Epithelial cell of proximal tubule (primary cell): ENCODE results near the gene VOPP1. TPM values are rescaled to one million over a fixed set of nuclear protein-coding genes. Genes with fewer than 3 reads are reported as not detected.
"Not testable (repeated sequence)": the region's sequence is repeated elsewhere in the genome, so short reads cannot be mapped to it uniquely, and the experiment has no call there.

Experiments
- DNase-seq: peaks from one replicate; pipeline ENCODE4 v3.0.0-alpha.2; 2011; ENCODE audit warnings: low read depth
- H3K4me3 ChIP-seq: 2 replicates; pipeline ENCODE4 v1.5.1; 2011; ENCODE audit warnings: low read depth, mild to moderate bottlenecking, low read length
- total RNA-seq: library from RNA; depleted of rRNA; stranded (reverse); fragments of >200 nt; gene quantifications from 2 replicates; pipeline ENCODE4 v1.2.3, GENCODE V29; 2015
- TF ChIP-seq, protein P1 (sequence below): conservative IDR thresholded peaks from 2 replicates; pipeline ENCODE4 v1.5.1; 2012; ENCODE audit warnings: low read depth, mild to moderate bottlenecking, low read length

Gene VOPP1
- total RNA-seq, 1 donor from 2014 or later = 98.3 TPM

DNA sequence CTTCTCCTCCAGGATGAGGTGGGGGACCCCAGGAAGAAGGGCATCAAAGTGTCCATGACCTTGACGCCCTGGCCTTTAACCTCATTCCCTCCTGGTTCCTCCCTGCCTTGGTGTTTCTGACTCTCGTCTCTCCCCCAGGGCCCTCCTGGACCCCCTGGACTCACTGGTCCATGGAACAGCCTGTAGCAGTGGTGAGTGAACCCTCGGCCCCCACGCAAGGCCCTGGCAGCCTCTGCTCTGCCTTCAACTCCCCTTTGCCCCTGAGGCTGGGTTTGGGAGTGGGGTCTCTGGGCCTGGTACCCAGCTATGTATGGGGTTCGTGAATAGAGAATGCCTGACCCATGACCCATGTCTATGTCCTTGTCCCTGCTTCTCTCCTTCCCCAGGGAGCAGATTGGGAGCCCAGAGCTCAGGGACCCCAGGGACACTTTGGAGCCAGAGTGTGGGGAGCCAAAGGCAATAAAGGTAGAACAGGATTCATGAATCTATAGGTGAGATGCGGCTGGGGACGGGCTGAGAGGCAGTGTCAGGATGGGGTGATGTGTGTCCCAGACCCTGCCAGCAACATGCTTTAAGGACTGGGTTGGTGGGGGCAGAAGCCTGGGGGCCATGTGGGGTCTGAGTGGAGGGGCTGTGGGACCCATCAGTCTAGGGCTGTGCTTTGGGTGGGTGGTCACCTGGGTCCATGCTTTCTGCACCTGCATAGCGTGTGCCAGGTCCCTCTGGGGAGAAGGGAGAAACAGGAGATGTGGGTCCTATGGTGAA, 18.4 kb upstream of the VOPP1 start:
- DNase-seq = no peak
- TF ChIP-seq, protein P1, sequence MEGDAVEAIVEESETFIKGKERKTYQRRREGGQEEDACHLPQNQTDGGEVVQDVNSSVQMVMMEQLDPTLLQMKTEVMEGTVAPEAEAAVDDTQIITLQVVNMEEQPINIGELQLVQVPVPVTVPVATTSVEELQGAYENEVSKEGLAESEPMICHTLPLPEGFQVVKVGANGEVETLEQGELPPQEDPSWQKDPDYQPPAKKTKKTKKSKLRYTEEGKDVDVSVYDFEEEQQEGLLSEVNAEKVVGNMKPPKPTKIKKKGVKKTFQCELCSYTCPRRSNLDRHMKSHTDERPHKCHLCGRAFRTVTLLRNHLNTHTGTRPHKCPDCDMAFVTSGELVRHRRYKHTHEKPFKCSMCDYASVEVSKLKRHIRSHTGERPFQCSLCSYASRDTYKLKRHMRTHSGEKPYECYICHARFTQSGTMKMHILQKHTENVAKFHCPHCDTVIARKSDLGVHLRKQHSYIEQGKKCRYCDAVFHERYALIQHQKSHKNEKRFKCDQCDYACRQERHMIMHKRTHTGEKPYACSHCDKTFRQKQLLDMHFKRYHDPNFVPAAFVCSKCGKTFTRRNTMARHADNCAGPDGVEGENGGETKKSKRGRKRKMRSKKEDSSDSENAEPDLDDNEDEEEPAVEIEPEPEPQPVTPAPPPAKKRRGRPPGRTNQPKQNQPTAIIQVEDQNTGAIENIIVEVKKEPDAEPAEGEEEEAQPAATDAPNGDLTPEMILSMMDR = no peak
- no peak overlapping the region for H3K4me3 ChIP-seq

DNA sequence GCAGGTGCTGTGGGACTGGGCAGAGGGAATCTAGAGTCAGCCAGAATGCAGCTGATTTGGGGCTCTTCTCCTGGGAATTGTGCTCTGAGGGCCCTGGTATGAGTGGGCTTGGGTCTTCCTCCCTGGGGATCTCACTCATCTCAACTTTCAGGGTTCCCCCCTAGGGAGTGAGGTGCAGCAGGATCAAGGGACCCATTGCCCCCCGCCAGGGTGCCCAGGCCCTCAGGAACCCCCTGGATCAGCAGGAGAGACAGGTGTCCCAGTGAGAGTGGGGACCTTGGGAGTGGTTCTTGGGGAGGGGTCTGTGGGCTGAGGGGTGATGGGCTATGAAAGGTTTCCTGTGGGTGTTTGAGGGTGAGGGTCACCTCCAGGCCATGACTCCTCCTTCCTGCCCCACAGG, 17.6 kb upstream of the VOPP1 start:
- H3K4me3 ChIP-seq = no peak overlapping the region
- TF ChIP-seq, protein P1 = no peak
- no peak for DNase-seq

DNA sequence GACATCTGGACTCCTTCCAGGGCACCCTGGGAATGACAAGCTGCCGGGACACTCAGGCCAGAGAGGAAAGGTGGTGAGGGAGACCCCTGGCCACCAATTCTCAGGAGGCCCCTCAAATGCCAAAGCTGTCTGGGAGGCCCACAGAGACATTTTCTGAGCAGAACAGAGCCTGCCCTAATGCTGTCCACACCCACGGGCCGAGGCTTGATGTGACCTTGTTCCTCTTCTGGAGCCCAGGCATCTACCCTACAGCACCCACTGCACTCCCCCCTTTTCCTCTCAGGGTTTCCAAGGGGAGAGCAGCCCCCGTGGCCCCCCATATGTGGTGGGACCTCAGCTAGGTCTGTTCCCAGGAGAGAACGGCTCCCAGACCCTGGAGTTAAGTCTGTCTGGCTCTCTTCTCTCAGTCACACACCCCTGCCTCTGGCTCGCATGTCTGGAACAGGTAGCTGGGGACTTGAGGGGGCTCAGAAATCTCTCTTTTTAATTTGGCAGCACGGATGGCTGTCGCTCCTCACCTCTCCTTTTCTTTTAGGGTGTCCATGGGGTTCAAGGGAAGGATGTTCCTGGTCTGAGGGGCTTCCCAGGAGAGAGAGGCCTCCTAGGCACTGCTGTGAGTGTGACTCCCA, 16.8 kb upstream of the VOPP1 start:
- TF ChIP-seq, protein P1 = no peak
- no peak overlapping the region for H3K4me3 ChIP-seq
- no peak for DNase-seq

DNA sequence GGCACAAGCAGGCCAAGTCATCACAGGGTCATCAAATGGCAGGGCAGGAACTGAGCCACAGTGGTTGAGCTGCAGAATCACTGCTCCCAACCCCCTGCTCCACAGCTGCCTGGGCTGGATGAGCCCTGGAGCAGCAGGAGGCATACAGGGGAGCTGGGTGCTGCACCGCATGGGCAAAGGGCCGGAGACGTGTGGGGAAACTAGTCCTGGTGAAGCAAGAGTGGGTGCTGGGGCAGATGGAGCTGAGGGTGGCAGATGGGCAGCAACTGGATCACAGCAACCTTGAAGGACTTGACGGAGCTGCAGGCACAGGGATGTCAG, 16.0 kb upstream of the VOPP1 start:
- TF ChIP-seq, protein P1 = no peak
- H3K4me3 ChIP-seq = no peak overlapping the region
- DNase-seq = no peak

DNA sequence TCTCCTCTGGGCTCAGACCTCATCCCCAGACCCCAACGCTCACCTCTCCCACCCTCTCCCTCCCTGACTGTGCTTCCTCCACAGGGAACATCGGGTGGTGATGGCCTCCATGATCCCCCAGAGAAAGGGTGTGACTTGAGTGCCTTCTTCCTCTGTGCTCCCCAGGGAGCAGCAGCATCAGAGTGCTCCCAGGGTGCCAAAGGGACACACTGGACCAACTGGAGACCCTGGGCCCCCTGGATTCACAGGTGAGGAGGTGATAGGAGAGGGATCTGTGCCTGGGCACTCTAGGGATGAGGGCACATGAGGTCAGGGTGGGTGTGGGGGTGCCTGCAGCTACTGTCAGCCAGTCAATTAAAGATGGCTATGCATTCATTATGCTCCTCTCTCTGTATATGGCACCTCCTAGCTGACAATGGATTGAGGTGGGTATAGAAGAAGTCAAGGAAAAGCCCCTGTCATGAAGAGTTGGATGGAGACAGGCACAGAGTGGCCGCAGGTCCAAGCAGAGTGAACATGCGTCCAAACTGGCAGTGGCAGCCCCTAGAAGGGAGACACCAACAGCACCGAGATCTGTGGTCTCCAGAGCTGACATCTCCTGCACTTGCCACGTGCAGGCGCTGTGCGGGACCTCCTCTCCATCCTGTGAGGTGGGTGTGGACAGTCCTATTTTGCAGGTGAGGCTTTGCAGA, 15.5 kb upstream of the VOPP1 start:
- TF ChIP-seq, protein P1 = no peak
- H3K4me3 ChIP-seq = no peak overlapping the region
- no peak for DNase-seq

DNA sequence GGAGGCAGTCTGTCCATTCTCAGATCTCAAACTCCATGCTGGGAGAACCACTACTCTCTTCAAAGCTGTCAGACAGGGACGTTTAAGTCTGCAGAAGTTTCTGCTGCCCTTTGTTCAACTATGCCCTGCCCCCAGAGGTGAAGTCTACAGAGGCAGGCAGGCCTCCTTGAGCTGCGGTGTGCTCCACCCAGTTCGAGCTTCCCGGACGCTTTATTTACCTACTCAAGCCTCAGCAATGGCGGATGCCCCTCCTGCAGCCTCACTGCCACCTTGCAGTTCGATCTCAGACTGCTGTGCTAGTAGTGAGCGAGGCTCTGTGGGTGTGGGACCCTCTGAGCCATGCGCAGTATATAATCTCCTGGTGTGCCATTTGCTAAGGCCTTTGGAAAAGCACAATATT, 10.4 kb upstream of the VOPP1 start:
- not testable (repeated sequence) for H3K4me3 ChIP-seq, DNase-seq

DNA sequence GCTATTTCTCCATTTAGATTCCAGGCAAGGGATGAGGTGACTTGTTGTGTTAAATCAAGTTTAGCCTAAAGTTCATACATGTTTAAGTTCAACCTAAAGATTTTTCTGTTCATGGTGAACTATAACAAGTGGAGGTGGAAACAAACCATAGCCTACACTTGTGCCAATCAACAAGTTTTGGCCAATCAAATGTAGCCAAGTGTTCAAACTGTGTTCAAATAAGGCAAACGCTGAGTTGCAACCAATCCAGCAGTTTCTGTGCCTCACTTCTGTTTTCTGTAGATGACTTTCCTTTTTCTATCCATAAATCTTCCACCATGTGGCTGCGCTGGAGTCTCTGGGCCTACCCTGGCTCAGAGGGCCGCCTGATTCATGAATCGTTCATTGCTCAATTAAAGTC, 4.5 kb upstream of the VOPP1 start:
- H3K4me3 ChIP-seq = no peak overlapping the region
- DNase-seq = no peak
- TF ChIP-seq, protein P1 = no peak
